Epidermal melanocyte (primary cell): ENCODE measurements around the gene PRR12.

ENCODE experiments used
- DNase-seq: peaks from one replicate; pipeline ENCODE4 v3.0.0; 2011; ENCODE audit warnings: low spot score; ENCODE audit not compliant: insufficient read length

PRR12 gene

DNA sequence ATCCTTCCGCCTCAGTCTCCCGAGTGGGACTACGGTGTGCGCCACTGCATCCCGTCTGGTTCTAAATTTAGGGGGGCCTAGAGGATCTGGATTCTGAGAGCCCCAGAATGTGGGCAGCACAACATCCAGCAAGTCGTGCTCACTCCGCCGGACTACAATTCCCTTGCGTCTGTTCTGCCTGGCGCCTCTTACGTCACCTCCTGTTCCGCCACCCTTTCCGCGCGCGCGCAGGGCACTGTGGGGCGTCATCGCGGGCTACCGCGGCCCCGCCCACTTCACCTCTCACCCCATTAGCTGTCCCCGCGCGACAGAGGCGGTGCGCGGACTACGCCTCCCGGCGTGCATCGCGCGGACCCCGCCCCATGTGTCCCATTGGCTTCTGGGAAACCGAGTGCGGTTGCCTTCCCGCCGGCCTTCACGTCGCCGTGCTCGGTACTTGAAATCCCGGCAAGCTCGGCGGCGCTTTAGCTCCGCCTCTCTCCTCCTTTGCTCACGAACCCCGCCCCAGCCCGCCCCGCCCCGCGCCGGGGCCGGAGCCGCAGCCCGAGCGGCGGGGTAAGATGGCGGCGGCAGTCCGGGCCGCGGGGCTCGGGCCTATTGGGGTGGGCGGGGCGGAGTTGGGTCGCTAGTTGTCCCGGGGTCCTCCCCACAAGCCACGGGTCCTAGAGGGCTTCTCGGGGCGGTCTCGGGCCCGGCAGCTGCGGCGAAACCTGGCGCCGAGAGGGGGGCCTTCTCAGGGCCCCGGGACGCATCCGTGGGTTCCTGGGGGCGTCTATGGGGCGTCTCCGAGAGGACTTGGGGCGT is 50.9 kb downstream of the PRR12 start, which contains the start of gene SCAF1:
Gene SCAF1 (plus strand): TSS at position 522 of the 804 bp plus-strand sequence. CDS start 2,818 bp downstream, outside the sequence.
- DNase-seq: peak; percentile 95

DNA sequence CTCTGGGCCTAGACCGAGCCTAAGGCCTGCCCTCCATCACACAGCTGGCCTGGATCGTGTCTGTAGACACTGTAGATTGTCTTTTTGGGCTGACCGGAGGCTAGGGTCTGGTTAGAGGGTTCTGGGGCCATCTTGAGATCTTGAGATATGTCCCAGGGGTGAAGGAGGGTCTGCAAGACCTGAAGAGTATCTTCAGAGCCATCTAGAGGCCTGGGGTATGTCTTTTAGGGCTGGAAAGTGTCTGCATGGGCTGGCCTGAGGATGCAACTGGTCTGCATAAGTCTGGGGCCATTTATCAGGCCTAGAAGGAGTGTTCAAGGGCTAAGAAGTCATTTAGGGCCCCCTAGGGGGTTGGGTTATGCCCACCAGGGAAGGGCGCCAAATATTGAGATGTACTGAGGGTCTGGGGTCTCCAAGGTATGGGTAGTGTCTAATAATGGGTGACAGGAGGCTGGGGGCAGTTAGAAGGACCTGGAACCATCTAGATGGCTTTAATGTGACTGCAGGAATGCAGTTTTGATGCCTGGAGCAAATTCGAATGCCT is 51.6 kb downstream of the PRR12 start:
- DNase-seq: no peak

DNA sequence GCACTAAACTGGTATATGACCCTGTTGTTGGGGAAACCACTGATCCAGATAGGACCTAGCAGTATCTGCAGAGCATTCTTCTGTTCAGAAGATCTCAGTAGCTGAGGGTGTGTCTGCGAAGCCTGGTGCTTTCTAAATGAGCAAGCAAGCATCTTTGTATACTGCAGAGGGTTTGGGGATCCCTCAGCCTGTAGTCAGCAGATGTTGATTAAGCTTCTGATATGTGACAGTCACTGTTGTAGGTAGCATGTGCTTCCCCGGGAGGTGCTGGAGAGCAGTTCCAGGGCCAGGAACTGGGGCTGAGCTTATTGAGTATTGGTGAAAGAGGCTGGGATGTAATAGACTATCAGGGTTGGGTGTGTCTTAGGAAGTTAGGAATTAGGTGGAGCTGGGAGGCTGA is 52.5 kb downstream of the PRR12 start:
- DNase-seq: no peak

DNA sequence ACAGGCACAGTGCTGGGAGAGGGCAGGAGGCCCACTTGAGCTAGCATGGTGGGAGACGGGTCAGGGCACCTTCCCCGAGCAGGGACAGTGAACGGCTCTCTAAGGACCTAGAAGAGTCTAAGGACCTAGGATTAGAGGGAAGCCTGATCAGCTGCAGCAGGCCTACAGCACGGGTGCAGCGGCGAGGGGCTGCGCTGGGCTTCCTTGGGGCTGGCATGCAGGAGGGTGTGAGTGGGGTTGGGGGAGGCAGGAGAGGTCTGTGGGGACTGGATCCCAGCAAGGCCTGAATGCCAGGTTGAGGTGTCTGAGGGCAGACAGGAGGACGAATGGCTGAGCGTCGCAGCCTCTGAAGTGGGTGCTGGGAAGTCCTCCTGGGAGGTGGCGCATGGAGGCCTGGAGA is 54.6 kb downstream of the PRR12 start:
- no peak for DNase-seq

DNA sequence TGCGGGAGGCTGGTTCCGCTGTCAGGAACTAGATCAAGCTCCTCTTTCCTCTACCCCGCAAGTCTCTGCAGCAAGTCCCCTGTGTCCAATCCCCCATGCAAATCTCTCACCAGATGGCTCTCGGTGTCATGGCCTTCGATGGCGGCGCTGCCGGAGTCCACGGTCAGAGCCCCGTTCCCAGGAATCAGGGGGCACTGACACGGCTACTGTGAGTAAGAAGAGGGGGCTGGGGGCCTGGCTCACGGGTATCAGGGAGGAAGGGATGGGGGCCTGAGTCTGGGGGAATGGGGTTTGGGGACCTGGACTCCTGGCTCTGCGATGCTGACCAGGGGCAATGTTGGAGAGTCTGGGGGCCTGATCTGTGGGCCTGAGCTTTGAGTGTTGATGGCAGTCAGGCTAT is 55.0 kb downstream of the PRR12 start:
- no peak for DNase-seq

DNA sequence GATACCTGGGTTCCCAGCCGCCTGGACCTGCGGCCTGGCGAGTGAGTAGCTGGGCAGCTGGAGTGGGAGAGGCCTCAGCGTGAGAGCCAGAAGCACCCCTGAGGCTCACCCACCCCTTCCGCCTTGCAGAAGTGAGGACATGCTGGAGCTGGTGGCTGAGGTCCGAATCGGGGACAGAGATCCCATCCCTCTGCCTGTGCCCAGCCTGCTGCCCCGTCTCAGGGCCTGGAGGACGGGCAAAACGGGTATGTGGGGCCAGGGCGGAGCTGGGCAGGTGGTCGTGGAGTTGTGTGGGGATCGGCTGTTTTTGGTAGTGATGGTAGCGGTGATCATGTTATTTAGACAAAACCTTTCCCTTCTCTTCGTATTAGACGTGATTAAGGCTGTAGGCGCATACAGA is 55.6 kb downstream of the PRR12 start:
- DNase-seq: no peak

DNA sequence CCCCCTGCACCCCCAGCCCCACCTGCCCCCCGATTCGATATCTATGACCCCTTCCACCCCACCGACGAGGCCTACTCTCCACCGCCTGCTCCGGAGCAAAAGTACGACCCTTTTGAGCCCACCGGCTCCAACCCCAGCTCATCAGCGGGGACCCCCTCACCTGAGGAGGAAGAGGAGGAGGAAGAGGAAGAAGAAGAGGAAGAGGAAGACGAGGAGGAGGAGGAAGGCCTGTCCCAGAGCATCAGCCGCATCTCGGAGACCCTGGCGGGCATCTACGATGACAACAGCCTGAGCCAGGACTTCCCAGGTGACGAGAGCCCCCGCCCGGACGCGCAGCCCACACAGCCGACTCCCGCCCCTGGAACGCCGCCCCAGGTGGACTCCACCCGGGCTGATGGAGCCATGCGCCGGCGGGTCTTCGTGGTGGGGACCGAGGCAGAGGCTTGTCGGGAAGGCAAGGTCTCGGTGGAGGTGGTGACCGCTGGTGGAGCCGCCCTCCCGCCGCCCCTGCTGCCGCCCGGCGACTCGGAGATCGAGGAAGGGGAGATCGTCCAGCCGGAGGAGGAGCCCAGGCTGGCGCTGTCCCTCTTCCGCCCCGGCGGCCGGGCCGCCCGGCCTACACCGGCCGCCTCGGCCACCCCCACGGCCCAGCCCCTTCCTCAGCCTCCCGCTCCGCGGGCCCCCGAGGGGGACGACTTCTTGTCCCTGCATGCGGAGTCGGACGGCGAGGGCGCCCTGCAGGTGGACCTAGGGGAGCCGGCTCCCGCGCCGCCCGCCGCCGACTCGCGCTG is 60.2 kb downstream of the PRR12 start:
- no peak for DNase-seq

DNA sequence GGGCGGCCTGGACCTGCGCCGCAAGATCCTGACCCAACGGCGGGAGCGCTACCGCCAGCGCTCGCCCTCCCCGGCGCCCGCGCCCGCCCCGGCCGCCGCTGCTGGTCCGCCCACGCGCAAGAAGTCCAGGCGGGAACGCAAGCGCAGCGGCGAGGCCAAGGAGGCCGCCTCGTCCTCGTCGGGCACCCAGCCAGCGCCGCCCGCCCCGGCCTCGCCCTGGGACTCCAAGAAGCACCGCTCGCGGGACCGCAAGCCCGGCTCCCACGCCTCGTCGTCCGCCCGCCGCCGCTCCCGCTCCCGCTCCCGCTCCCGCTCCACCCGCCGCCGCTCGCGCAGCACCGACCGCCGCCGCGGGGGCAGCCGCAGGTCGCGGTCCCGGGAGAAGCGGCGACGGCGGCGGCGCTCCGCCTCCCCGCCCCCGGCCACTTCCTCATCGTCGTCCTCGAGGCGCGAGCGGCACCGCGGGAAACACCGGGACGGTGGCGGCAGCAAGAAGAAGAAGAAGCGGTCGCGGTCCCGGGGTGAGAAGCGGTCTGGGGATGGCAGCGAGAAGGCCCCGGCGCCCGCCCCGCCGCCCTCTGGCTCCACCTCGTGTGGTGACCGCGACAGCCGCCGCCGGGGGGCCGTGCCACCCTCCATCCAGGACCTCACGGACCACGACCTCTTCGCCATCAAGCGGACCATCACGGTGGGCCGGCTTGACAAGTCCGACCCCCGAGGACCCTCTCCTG is 61.0 kb downstream of the PRR12 start:
- DNase-seq: no peak

DNA sequence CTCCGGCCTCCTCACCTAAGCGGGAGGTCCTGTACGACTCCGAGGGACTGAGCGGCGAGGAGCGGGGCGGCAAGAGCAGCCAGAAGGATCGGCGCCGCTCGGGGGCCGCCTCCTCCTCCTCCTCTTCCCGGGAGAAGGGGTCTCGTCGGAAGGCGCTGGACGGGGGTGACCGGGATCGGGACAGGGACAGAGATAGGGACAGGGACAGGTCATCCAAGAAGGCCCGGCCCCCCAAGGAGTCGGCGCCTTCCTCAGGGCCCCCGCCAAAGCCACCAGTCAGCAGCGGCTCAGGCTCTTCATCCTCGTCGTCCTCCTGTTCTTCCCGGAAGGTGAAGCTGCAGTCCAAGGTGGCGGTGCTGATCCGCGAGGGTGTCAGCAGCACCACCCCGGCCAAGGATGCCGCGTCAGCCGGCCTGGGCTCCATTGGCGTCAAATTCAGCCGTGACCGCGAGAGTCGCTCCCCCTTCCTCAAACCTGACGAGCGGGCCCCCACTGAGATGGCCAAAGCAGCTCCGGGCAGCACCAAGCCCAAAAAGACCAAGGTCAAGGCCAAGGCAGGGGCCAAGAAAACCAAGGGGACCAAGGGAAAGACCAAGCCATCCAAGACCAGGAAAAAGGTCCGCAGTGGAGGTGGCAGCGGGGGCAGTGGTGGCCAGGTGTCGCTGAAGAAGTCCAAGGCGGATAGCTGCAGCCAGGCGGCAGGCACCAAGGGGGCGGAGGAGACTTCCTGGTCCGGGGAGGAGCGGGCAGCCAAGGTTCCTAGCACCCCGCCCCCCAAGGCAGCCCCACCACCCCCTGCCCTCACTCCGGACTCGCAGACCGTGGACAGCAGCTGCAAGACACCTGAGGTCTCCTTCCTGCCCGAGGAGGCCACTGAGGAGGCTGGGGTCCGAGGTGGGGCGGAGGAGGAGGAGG is 61.8 kb downstream of the PRR12 start:
- DNase-seq: no peak

DNA sequence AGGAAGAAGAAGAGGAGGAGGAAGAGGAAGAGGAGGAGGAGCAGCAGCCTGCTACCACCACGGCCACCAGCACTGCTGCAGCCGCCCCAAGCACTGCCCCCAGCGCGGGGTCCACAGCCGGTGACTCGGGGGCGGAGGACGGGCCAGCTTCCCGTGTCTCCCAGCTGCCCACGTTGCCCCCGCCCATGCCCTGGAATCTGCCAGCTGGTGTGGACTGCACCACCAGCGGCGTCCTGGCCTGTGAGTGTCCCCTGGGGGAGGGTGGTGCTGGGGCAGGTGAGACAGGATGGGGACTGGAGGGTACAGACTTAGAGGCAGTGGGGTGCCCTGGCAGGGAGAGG is 62.5 kb downstream of the PRR12 start:
- no peak for DNase-seq

DNA sequence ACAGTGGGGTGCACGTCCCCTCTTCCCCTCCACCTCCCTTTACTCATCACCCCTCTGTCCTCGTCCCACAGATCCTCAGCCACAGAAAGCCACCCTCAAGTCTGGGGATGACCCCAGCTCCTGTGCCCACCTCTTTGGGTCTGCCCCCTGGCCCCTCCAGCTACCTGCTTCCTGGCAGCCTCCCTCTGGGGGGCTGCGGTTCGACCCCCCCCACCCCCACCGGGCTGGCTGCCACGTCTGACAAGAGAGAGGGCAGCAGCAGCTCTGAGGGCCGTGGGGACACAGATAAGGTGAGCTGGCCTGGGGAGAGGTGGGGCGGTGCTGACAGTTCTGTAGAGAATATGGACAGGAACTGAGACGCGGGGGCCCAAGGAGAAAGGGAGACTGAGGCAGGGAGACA is 63.6 kb downstream of the PRR12 start:
- DNase-seq: no peak

DNA sequence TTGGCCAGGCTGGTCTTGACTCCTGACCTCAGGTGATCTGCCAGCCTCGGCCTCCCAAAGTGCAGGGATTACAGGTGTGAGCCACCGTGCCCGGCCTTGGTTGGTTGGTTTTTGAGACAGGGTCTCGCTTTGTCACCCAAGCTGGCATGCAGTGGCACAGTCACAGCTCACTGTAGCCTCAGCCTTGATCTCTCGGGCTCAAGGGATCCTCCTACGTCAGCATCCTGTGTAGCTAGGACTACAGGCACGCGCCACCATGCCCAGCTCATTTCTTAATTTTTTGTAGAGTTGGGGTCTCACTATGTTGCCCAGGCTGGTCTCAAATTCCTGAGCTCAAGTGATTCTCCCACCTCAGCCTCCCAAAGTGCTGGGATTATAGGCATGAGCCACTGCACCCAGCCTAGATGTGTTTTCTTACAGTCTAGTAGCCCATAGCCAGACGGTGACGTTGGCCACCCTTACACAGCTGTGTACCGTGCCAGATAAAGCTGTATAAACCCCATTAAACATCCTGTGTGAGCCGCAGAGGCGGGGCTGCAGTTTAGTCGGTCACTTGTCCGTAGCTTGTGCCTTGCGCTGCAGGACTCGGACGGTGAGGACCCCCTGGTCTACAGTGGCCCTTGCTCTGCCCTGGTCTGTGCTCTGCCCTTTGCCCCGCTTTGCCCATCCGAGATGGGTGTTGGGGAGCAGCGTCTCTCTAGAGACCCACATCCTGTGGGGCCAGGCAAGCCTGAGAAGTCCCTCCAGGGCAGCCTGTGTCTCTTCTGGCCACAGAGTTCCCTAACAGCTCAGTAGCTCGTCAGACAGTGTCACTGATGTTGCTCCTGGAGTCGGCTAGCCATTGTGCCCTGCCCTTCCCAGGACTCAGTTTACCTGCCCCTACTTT is 64.8 kb downstream of the PRR12 start:
- DNase-seq: no peak

DNA sequence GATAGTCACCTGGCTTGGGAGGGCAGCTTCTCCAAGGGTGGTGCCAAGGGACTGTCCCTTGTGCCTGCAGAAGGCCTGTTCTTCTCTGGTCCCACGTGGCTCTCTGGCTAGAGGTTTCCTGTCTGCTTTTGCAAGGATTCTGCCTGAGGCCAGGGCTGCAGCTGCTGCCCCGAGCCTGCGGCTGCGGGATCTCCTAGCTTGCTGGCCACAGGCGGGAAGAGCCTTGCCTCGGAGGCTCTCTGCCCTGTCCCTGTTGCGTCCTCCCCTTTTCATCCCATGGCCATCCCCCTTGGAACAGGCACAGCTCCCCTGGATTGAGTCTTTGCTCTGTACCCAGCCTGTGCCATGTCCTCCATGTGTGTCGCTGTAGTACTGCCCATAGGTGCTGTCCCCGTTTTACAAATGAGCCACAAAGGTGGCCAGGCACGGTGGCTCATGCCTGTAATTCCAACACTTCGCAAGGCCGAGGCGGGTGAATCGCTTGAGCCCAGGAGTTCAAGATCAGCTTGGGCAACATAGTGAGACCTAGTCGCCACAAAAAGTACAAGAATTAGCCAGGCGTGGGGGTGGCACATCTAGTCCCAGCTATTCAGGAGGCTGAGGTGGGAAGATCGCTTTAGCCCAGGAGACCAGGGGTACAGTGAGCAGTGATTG is 65.6 kb downstream of the PRR12 start:
- no peak for DNase-seq

DNA sequence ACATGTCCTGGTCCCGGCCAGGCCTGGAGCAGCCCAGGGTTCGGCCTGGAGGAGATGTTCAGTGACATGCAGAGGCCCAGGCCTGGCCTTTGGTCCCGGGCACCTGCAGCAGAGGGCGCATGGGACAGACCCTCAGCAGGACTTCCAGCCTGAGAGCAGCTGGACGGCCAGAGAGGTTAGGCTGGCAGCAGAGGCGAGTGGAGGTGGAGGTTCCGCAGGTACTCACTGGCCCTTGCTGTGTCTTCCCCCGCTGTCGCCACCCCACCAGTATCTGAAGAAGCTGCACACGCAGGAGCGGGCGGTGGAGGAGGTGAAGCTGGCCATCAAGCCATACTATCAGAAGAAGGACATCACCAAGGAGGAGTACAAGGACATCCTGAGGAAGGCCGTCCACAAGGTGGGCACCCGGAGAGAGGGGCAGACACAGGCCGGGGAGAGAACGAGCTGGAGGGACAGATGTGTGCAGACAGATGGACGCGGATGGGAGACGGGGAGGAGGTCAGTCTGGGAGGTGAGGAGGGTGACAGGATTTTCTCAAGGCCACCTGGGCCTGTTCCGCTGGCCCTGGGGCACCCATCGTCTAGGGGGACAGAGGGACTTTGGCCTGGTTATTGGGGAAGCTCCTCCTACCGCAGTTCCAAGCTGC is 66.6 kb downstream of the PRR12 start:
- no peak for DNase-seq

DNA sequence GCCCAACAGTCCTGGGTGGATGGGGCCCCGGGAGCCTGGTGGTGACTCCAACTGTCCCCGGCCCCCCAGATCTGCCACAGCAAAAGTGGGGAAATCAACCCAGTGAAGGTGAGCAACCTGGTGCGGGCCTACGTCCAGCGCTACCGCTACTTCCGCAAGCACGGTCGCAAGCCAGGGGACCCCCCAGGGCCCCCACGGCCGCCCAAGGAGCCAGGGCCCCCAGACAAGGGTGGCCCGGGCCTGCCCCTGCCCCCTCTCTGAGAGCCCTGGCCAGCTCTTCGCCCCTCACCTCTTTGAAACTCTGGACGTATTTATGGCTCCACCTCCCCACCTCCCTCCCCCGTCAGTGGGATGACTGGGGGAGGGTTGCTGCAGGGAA is 67.1 kb downstream of the PRR12 start:
- no peak for DNase-seq

DNA sequence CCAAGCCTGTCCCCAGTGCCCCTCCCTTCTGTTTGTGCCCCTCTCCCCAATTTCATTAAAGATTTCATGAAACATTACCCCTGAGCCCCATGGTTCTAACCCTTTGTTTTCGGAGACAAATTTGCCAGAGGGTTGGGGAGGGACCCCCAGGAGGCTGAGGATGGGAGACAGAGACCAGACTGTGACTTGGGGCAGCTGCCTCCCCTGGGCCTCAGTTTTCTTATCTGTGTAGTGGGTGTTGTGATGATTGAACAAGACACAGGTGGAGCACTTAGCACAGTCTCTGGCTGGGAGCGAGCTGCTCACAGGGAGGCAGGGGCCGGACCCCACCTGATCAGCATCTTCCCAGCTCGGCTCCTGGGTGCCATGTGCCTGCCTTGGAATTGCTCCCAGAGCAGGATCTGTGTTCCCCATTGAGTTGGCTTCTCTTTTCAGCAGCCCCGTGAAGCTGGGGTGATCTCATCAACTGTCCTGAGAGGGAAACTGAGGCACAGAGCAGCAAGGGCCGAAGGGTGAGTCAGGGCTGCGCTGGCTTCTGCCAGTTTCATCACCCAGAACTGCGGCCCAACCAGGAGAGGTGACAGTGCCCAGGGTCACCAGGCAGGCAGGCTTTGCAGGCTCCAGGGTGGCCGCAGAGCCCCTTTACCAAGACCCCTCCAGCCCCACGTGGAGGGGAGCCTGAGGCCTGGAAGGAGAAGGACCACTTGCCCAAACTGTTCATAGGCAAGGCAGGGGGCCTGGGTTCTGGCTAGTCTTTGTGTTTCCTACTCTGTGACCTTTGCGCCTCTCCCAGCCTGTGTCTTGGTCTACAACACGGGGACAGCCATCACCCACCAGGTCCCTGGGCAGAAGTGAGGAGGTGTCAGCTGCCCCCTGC is 67.8 kb downstream of the PRR12 start:
- no peak for DNase-seq

DNA sequence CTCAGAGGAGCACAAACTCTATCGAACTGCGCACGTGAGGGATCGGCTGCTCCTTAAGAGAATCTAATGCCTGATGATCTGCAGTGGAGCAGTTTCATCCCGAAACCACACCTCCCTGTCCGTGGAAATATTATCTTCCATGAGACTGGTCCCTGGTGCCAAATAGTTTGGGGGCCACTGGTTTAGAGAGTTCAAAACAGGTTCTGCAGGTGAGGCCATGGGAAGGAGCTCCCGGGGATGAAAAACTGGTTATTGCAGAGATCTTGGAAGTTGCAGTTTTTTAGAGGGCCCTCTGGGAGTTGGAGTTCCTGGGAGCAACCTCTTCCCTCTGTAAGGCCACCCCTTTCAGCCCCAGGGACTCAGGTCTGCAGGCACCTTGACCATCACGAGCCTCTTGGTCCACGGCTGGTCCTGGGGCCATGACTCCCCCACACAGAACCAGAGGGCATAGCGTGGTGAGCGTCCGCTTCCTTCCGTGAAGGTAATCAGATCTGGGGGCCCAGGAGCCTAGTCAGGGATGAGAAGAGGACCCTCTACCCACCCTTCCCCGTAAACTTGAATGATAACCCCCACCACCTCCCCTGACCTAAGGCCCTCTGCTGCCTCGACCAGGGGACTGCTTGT is 69.5 kb downstream of the PRR12 start:
- no peak for DNase-seq
